Measurements from ENCODE around the gene NEIL1. TPM values are rescaled to one million over a fixed set of nuclear protein-coding genes. Genes with fewer than 3 reads are reported as not detected.

Gene NEIL1
- polyA plus RNA-seq, 10 donors = 3.5 to 12.4 (median 6.8) TPM

DNA sequence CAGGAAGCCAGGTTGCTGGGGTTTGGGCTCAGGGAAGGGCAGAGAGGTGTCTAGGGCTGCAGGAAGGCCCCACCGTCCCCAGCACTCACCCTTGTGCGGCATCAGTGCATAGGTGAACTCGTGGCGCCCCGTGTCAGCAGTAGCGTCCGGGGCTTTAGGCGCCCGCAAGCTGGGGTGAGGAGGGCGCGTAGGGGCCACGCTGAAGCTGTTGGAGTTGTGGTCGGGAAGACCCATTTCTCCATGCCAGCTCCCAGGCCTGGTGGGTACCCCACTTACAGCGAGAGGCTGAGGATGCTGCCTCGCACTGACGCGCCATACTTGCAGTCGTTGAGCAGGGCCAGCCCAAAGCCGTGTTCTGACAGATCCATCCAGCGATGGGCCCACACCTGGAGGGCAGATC lies 9.7 kb downstream of the NEIL1 start:
- DNase-seq = no peak

DNA sequence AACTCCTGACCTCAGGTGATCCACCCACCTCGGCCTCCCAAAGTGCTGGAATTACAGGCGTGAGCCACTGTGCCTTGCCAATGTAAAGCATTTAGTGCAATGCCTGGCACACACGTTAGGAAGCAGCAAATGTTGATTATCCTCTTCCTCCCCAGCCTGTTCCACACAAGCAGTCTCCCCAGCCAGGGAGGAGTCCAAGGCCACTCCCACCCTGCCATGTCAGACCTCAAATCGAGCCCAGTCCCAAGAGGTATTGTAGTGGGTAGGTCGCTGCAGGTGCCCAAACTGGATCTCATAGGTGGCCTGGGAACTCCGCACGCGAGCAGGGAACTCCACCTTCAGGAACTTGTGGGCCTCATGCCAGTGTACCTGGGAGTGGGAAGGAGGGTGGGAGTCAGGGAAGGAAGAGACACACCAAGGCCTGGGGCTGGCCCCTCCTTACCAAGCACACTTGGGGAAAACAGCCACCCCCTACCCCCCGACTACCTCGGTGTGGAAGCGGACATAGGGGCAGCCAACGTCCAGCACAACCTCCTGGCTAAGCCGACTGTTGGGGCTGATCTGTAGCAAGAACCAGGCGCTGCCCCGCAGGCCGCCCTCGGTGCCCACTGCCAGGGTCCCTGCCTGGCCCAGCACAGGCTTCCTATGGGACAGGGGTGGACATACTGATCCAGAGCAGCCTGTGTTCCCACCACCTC lies 11.3 kb downstream of the NEIL1 start:
- no peak for DNase-seq

DNA sequence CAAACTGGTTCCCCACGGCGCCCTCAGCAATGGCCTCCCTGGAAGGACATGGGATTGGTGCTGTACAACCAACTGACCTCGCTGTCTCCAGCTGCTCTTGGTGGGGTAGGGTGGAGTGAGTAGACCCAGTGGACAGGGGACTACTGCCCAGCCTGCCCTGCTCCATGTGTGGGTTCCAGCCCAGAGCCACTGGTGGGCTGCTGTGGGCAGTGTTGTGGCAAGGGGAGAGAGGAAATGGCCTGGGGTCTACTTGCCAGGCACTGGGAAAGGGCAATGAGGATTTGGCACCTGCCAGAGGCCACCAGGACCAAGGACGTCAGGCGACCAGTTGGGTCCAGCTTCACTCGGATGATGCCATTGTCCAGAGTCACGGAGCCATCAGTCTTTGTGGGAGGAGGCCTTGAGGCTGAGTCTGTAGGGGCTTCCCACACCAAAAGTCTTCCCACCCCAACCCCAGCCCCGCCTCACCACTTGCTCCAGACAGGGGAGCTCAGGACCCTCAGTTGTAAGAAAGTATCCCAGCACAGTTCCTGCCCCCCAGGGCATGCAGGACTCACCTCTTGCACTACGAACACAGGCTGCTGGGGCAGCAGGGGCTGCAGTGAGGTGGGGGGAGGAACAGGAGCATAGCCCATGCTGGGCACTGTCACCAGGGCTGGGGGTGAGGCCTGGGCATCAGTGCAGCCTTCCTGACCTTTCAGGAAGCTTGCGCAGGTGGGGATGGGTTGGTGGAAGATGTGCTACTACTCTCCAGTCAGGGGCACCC lies 12.1 kb downstream of the NEIL1 start:
- DNase-seq = no peak

DNA sequence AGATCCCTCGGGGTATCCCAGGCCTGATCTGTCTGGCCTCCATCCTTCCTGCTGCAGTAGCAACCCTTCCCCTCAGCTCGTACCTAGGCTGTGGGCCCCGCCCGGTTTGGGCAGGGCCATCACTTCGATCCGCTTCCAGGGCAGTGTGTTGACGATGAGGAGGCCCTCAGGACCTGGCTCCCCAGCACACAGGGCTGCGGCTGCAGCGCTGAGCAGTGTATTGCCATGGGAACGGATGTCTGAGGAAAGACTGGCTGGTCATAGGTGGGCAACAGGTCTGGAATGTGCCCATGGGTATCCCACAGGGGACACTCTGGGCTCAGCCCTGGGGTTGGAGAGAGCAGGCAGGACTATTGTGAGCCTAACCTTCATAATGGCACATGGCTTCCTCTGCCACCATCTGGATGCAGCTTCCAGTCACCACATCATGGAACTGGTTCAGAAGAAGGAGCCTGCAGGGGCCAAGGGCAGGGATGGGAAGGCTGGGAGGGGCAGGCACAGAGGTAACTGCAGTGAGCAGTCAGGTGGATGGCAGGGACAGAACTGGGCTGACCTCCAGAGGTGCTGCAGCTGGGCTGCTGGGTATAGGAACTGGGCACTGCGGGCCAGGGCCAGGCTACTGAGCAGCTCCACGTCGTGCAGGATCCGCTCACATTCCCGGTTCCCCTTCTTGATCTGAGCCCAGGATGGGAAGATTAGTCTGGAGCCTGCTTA lies 12.9 kb downstream of the NEIL1 start:
- DNase-seq = no peak

DNA sequence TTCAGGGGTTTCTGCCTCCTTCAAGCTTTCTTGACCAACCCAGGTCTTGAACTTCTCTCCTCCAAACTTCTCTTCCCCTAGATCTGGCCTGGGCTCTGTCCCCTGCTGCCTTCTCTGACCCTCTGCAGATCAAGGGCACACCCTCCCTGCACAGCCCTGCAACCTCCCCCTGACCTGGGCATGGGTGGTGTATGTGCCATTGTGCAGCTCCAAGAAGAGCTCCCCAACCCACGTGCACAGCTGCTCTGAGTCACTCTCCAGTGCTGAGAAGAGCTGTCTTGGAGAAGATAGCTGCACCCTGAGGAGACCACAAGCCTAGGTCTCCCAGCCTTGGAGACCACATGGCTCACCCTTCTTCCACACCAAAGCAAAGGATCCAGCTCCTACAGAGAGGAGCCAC lies 13.6 kb downstream of the NEIL1 start:
- DNase-seq = no peak

DNA sequence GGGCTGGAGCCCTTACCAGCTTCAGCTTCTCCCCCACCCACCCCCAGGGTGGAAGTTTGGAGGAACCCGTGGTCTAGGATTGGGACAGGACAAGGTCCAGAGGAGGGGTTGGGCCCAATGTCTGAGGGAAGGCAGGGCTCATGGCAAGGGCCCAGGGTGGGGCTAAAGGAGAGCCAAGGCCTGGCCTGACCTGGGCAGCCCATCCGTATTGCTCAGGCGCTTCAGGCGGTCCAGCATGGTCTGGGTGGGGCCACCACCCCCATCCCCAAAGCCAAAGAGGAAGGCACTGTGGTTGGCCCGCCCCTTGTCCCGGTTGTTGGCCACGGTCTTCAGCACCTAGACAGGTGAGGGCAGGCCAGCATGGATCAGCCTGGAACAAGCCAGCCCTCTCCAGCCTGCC lies 14.0 kb downstream of the NEIL1 start:
- no peak for DNase-seq

DNA sequence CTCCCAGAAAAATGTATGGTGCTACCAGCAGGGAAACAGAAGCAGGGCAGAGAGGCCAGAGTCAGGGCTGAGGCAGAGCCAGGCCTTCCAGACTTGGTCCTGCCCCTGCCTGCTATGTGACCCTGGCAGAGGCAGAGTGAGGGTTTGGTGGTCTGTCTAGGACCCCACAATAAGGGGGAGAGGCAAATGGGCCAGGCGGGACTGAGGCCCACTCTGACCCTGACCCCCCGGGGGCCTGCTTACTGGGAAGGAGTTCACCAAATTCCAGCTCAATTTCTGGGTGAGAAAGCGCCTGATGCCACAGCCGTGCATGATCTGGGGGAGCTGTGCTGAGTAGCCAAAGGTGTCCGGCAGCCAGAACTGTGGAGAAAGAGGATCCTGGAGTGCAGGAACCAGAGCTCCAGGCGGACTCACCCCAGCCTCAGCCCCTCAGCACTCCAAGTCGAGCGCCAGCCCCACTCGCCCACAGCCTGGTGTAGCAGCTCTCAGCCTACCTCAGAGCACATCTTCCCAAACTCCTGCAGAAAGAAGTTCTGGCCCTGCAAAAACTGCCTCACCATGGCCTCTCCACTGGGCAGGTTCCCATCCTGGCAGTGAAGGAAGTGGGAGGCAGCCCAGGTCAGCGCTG lies 14.6 kb downstream of the NEIL1 start:
- no peak for DNase-seq

DNA sequence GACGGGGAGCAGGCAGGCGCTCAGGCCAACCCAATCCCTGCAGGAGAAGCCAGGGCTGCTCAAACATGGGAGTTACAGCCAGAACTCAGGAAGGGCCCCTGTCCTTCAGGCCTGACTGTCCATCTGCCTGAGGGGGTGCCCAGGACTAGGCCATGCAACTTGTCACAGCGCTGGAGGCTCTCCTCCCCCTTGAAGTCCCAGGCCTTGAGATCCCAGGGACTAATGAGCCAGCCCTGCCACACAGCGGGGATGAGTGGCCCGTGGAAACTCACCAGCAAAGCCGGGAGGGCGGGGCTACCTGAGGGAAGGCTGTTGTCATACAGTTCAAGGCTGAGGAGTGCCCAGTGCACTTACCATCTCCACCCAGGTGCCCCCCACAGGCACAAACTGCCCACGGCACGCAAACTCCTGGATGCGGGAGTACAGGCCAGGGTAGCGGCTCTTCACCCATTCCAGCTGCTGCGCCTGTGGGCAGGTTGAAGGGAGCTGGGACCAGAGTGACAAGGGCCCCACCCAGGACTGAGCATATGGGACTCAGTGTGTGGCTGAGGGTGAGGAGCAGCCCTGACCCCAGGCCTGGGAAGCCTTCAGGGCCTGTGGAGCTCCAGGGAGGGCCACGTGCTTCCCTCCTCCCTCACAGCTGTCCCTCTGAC lies 15.3 kb downstream of the NEIL1 start:
- no peak for DNase-seq

DNA sequence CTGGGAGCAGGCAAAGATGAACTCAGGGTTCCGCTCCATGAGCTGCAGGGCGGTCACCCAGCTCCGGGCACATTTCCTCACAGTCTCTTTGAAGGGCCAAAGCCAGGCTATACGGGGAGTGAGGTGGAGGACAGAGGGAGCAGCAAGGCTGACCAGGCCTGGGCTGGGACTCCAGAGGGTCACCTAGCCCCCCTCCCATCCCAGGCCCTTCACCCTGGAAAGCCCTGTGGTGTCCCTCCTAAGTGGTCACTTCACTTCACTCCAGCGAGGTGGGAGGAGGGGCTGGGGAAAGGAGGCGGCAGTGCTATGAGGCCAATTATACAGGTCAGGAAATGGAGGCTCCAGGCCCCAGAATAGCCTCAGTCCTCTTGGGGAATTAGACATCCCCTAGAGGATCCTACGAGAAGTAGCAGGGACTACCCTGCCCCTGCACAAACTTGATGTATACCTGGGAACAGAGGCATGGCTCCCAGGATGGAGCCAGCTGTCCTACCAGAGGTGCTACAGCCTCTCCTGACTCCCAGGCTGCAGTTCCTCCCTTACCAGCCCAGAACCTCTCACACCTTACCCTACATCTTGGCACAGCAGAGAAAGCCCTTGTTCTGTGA lies 15.9 kb downstream of the NEIL1 start:
- no peak for DNase-seq

DNA sequence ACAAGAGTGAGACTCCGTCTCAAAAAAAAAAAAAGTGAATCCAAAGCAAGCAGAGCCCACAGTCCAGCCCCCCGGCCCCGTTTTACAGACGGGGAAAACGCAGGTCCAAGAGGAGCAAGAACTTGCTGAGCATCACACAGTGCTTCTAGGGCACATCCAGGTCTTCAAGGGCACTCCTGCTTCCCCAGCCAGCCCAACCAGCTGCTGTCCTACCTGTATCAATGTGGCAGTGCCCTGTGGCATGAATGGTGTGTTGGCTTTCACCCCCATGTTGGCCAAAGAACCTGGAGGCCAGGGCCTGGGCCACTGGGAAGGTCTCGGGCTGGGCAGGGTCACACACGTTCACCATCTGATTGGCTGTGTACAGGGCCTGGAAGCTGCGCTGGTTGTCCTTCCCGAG lies 16.9 kb downstream of the NEIL1 start:
- no peak for DNase-seq

DNA sequence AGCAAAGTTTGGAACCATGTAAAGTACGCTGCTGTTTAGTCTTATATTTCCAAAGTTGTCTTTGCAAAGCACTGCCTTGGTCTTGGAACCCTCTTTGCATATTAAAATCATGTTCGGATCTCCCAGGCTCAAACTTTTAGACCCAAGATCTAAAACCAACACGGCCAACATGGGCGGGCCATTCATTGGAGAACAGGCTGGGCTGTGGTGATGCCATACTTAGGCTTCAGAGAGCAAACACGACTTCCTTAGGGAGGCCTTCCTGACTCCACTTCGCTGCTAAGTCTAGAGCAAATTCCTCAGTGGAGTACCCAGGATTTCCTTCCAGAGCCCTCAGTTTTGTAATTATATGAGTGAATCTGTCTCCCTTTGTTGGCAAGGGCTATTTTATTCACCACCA lies 18.0 kb downstream of the NEIL1 start:
- no peak for DNase-seq

DNA sequence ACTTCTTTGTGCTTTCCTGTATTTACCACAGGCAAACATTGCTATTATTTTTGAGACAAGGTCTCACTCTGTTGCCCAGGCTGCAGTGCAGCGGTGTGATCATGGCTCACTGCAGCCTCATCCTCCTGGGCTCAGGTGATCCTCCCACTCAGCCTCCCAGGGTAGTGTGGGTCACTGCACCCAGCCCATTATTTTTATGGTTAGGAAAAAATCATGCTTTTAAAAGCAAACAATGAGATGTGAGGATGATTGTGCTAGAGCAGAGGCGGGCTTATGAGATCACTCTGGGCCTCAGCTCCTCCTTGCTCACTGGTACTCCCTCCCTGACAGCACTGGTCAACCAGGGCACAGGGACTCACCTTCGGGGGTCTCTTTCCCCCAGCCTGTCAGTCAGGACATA lies 19.3 kb downstream of the NEIL1 start:
- DNase-seq = no peak

DNA sequence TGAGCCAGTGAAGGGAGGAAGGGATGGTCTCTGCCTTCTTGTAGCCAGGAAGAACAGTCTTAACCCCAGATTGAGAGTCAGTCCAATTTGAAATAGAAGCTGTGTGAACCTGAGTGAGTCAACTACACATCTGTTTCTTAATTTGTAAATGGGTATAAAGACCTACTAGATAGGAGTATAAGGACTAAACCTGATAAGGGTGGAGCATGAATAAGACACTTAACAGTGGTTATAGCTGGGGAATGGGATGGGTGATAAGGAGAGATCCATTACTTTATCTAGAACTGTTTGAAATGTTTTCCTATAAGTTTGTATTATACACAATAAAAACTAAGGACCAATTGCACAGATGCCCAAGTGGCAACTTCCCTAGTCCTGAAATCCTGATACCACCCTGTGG lies 20.2 kb downstream of the NEIL1 start:
- no peak for DNase-seq

DNA sequence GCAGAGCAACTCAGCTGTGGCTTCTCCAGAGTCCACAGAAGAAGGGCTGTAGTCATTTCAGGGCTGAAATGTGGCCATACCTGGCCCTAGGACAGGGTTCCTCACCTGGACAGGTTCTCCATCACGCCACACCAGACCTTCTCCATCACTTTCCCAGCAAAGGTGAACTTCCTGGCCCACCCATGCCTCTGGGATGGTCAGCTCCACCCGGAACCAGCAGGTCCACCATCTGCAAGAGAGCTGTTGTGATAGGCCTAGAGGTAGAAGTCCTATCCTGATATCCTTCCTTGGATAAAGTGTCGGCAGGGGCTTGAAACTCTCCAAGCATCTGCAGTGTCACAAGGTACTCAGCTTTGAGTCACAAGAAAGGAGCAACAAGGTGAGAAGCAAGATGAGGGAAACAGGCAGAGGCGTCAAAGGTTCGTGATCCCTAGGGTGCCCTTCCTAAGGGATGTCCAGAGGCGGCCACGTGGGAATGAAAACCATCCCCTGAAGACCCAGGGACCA lies 20.6 kb downstream of the NEIL1 start:
- DNase-seq = no peak

DNA sequence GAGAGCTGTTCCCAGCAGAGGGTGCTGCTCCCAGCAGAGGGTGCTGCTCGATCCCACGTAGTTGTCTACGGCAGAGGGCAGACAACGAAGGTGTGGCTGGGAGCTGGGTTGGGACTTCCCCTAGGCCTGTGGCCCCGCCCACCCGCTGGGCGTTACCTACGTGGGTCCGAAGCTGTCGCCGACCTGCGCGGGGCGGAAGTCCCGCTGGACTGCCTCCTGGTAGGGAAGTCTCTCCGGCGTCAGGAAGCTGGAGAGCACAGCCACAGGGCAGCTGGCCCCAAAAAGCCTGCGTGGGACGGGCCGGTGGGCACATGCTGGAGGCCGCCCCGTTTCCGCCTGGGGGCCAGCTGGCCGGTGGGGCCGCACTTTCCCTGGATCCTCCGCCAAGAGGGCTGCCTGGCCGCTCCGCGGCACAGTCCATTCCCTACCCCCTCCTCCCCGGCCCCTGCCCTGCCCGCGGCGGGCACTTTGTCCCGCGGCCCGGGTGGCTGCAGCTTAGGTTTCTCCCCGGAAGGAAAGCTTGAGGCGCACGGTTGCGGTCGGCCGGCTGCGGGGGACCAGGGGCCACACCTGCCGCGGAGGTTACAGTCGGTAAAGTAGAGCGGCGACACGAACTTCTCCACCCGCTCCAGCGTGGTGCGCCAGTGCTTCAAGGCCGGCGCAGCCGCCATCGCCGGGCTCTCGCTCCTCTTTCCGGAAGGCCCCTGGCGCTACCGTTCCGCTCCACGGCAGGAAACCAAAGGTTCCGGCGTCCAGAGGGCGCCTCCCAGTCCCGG lies 21.3 kb downstream of the NEIL1 start, which contains the start of gene MAN2C1:
Gene MAN2C1, minus strand, starts transcription at position 695 of the 776 bp plus-strand sequence. Its CDS starts 24 bp downstream, at position 671.
- peak; percentile 92 to 97 (median 95) for DNase-seq

DNA sequence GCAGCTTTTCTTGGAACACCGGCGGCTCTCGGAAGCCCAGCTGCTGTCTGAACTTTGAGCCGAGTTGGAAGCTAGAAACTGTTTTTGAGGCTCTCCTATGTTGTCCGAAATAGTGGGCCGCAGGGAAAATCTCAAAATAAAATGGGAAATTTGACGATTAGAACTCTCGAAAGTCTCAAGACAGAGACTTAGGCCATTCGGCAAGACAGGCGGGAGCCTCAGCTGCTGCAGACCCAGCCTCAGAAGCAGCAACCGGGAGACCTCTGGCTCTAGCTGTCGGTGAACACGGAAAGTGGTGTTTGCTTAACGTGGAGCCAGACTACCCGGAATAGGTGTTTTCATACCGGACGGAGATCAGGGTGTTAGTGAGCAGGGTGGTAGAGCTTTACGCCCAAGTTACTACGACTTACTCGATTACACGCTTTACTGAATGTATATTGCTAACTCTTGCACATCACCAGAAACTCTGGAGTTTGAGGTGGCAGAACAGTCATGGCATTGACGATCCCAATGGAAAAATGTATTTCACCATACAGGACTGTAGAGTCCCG lies 21.9 kb downstream of the NEIL1 start:
- no peak for DNase-seq

DNA sequence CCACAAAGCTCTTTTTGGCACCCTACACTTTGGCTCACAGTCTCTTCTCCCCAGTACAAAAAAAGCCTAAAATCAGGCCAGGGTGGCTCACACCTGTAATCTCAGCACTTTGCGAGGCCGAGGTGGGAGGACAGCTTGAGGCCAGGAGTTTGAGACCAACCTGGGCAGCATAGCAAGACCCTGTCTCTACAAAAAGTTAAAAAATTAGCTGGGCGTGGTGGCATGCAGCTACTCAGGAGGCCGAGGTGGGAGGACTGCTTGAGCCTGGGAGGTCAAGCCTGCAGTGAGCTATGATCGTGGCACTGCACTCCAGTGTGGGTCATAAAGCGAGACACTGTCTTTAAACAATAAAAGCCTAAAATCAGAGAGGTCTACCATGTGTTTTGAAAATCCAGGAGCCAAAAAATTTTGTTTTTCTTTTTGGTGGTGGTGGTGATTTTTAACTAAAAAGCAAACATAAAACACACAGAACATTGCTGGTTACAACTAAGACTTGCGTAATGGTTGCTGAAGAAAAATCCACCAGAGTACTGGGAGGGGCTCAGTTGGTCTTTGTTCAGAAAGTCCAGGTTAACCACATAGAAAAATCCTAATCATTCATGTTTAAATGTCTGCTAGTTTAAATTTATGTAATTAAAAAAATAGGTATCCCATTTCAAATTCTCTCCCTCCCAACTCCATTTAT lies 23.2 kb downstream of the NEIL1 start:
- DNase-seq = no peak

DNA sequence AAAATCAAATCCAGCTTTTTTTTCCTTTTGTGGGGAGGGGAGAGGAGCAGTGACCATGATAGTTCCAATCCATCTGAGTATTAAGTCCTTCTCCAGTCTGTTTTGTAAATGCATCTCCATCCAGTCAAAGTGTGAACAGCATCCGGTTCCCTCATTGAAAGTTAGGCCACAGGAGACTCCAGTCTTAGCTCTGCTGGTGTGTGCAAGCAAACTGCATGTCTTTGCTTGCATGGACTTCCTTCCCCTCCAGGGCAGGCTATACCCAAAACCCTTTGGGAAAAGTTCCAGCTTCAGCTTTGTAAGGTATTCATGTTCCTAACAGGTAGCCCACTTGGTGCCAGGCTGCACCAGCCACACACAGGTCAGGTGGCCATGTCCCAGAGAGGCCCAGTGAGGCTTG lies 24.6 kb downstream of the NEIL1 start:
- no peak for DNase-seq
